ENCODE measurements around the gene SMIM20.

Gene SMIM20

GRCh38 chr4:25879991-25880651 lies 33.9 kb upstream of the SMIM20 start:
- Mint-ChIP-seq H3K9me3 (no peaks in the 10 kb centered on the region), H3K36me3 (ENCODE audit: low read depth) (no peaks in the 10 kb centered on the region), H3K4me3 (no peak overlapping the region), H3K27me3 (ENCODE audit: low read depth) (peaks cover 7% of the 10 kb centered on the region), H3K4me1 (peaks cover 35% of the 10 kb centered on the region), H3K27ac (peak overlapping the region; percentile 31 to 52 (median 41))
- no peak for TF ChIP-seq CTCF (IDR thresholded peaks at IDR 0.05; ENCODE audit: unreplicated experiment in 3 of 3)

- H3K9me3 Mint-ChIP-seq = no peaks in the 10 kb centered on the region
- H3K4me1 Mint-ChIP-seq = peaks cover 35% of the 10 kb centered on the region
- H3K36me3 Mint-ChIP-seq (ENCODE audit: low read depth) = no peaks in the 10 kb centered on the region
- H3K4me3 Mint-ChIP-seq = no peak overlapping the region
- peak overlapping the region in 1 of 3 experiments; percentile 37 for H3K27ac Mint-ChIP-seq
- peaks cover 5% of the 10 kb centered on the region for H3K27me3 Mint-ChIP-seq (ENCODE audit: low read depth)
- TF ChIP-seq CTCF (IDR thresholded peaks at IDR 0.05; ENCODE audit: unreplicated experiment in 3 of 3) = no peak
Measured at GRCh38 chr4:25881193-25881592, 32.8 kb upstream of the SMIM20 start.

- Mint-ChIP-seq H3K27ac (peak overlapping the region; percentile 27 to 78 (median 39)), H3K4me3 (peak overlapping the region in 1 of 3 experiments; percentile 25), H3K27me3 (ENCODE audit: low read depth) (peaks cover 9% of the 10 kb centered on the region), H3K4me1 (peaks cover 35% of the 10 kb centered on the region), H3K9me3 (no peaks in the 10 kb centered on the region), H3K36me3 (ENCODE audit: low read depth) (no peaks in the 10 kb centered on the region)
- TF ChIP-seq CTCF (IDR thresholded peaks at IDR 0.05; ENCODE audit: unreplicated experiment in 3 of 3) = no peak
Measured at GRCh38 chr4:25882226-25882625, 31.8 kb upstream of the SMIM20 start.

- H3K27ac Mint-ChIP-seq = peak overlapping the region in 1 of 3 experiments; percentile 10
- peaks cover 9% of the 10 kb centered on the region for H3K27me3 Mint-ChIP-seq (ENCODE audit: low read depth)
- peaks cover 35% of the 10 kb centered on the region for H3K4me1 Mint-ChIP-seq
- no peak overlapping the region for H3K4me3 Mint-ChIP-seq
- no peaks in the 10 kb centered on the region for H3K9me3 Mint-ChIP-seq
- no peaks in the 10 kb centered on the region for H3K36me3 Mint-ChIP-seq (ENCODE audit: low read depth)
- TF ChIP-seq CTCF (IDR thresholded peaks at IDR 0.05; ENCODE audit: unreplicated experiment in 3 of 3) = no peak
Measured at GRCh38 chr4:25883565-25883964, 30.5 kb upstream of the SMIM20 start.

GRCh38 chr4:25884031-25884782 lies 29.8 kb upstream of the SMIM20 start:
- Mint-ChIP-seq H3K4me3 (no peak overlapping the region), H3K36me3 (ENCODE audit: low read depth) (no peaks in the 10 kb centered on the region), H3K27ac (peak overlapping the region in 2 of 3 experiments; percentile 10 to 28), H3K27me3 (ENCODE audit: low read depth) (peaks cover 9% of the 10 kb centered on the region), H3K9me3 (no peaks in the 10 kb centered on the region), H3K4me1 (peaks cover 35% of the 10 kb centered on the region)
- TF ChIP-seq CTCF (IDR thresholded peaks at IDR 0.05; ENCODE audit: unreplicated experiment in 3 of 3) = no peak
